ENCODE measurements around the gene CD96.

DNA sequence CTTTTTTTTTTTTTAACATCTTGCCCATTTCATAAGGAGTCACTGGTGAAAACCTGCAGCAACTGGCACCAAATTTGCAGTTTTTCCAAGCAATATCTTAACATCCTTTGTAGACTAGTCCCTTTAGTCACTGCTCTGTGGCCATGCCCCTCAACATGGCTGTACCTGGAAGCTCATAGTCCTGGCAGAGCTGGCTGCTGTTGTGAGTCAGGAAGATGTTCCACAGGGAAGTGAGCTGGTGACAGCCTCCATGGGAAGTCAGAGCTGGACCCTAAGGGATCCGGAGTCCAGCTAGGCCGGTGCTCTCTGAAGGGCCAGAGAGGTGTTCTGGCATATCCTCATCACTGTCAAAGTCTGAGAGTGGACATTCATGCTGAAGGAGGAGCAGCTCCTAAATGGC is 152.5 kb downstream of the CD96 start:
- TF ChIP-seq, protein P1, sequence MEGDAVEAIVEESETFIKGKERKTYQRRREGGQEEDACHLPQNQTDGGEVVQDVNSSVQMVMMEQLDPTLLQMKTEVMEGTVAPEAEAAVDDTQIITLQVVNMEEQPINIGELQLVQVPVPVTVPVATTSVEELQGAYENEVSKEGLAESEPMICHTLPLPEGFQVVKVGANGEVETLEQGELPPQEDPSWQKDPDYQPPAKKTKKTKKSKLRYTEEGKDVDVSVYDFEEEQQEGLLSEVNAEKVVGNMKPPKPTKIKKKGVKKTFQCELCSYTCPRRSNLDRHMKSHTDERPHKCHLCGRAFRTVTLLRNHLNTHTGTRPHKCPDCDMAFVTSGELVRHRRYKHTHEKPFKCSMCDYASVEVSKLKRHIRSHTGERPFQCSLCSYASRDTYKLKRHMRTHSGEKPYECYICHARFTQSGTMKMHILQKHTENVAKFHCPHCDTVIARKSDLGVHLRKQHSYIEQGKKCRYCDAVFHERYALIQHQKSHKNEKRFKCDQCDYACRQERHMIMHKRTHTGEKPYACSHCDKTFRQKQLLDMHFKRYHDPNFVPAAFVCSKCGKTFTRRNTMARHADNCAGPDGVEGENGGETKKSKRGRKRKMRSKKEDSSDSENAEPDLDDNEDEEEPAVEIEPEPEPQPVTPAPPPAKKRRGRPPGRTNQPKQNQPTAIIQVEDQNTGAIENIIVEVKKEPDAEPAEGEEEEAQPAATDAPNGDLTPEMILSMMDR (conservative IDR thresholded peaks at IDR 0.05; ENCODE audit: low read depth in 2 of 2) = no peak
- TF ChIP-seq EZH2 (IDR thresholded peaks at IDR 0.05; ENCODE audit: low read depth, unreplicated experiment) = no peak
- TF ChIP-seq EZH2phosphoT487 (IDR thresholded peaks at IDR 0.05; ENCODE audit: unreplicated experiment) = no peak
- TF ChIP-seq POLR2AphosphoS5 (IDR thresholded peaks at IDR 0.05; ENCODE audit: low read depth) = no peak
- TF ChIP-seq, protein P2, sequence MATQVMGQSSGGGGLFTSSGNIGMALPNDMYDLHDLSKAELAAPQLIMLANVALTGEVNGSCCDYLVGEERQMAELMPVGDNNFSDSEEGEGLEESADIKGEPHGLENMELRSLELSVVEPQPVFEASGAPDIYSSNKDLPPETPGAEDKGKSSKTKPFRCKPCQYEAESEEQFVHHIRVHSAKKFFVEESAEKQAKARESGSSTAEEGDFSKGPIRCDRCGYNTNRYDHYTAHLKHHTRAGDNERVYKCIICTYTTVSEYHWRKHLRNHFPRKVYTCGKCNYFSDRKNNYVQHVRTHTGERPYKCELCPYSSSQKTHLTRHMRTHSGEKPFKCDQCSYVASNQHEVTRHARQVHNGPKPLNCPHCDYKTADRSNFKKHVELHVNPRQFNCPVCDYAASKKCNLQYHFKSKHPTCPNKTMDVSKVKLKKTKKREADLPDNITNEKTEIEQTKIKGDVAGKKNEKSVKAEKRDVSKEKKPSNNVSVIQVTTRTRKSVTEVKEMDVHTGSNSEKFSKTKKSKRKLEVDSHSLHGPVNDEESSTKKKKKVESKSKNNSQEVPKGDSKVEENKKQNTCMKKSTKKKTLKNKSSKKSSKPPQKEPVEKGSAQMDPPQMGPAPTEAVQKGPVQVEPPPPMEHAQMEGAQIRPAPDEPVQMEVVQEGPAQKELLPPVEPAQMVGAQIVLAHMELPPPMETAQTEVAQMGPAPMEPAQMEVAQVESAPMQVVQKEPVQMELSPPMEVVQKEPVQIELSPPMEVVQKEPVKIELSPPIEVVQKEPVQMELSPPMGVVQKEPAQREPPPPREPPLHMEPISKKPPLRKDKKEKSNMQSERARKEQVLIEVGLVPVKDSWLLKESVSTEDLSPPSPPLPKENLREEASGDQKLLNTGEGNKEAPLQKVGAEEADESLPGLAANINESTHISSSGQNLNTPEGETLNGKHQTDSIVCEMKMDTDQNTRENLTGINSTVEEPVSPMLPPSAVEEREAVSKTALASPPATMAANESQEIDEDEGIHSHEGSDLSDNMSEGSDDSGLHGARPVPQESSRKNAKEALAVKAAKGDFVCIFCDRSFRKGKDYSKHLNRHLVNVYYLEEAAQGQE (IDR thresholded peaks at IDR 0.05; ENCODE audit: unreplicated experiment) = no peak
- TF ChIP-seq ZNF331 (CRISPR knock-in tag; IDR thresholded peaks at IDR 0.05; ENCODE audit: low read depth) = no peak
- no peak for TF ChIP-seq JUNB (IDR thresholded peaks at IDR 0.05; ENCODE audit: unreplicated experiment)
- TF ChIP-seq, protein P3, sequence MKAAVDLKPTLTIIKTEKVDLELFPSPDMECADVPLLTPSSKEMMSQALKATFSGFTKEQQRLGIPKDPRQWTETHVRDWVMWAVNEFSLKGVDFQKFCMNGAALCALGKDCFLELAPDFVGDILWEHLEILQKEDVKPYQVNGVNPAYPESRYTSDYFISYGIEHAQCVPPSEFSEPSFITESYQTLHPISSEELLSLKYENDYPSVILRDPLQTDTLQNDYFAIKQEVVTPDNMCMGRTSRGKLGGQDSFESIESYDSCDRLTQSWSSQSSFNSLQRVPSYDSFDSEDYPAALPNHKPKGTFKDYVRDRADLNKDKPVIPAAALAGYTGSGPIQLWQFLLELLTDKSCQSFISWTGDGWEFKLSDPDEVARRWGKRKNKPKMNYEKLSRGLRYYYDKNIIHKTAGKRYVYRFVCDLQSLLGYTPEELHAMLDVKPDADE (IDR thresholded peaks at IDR 0.05) = no peak
- TF ChIP-seq, protein P4, sequence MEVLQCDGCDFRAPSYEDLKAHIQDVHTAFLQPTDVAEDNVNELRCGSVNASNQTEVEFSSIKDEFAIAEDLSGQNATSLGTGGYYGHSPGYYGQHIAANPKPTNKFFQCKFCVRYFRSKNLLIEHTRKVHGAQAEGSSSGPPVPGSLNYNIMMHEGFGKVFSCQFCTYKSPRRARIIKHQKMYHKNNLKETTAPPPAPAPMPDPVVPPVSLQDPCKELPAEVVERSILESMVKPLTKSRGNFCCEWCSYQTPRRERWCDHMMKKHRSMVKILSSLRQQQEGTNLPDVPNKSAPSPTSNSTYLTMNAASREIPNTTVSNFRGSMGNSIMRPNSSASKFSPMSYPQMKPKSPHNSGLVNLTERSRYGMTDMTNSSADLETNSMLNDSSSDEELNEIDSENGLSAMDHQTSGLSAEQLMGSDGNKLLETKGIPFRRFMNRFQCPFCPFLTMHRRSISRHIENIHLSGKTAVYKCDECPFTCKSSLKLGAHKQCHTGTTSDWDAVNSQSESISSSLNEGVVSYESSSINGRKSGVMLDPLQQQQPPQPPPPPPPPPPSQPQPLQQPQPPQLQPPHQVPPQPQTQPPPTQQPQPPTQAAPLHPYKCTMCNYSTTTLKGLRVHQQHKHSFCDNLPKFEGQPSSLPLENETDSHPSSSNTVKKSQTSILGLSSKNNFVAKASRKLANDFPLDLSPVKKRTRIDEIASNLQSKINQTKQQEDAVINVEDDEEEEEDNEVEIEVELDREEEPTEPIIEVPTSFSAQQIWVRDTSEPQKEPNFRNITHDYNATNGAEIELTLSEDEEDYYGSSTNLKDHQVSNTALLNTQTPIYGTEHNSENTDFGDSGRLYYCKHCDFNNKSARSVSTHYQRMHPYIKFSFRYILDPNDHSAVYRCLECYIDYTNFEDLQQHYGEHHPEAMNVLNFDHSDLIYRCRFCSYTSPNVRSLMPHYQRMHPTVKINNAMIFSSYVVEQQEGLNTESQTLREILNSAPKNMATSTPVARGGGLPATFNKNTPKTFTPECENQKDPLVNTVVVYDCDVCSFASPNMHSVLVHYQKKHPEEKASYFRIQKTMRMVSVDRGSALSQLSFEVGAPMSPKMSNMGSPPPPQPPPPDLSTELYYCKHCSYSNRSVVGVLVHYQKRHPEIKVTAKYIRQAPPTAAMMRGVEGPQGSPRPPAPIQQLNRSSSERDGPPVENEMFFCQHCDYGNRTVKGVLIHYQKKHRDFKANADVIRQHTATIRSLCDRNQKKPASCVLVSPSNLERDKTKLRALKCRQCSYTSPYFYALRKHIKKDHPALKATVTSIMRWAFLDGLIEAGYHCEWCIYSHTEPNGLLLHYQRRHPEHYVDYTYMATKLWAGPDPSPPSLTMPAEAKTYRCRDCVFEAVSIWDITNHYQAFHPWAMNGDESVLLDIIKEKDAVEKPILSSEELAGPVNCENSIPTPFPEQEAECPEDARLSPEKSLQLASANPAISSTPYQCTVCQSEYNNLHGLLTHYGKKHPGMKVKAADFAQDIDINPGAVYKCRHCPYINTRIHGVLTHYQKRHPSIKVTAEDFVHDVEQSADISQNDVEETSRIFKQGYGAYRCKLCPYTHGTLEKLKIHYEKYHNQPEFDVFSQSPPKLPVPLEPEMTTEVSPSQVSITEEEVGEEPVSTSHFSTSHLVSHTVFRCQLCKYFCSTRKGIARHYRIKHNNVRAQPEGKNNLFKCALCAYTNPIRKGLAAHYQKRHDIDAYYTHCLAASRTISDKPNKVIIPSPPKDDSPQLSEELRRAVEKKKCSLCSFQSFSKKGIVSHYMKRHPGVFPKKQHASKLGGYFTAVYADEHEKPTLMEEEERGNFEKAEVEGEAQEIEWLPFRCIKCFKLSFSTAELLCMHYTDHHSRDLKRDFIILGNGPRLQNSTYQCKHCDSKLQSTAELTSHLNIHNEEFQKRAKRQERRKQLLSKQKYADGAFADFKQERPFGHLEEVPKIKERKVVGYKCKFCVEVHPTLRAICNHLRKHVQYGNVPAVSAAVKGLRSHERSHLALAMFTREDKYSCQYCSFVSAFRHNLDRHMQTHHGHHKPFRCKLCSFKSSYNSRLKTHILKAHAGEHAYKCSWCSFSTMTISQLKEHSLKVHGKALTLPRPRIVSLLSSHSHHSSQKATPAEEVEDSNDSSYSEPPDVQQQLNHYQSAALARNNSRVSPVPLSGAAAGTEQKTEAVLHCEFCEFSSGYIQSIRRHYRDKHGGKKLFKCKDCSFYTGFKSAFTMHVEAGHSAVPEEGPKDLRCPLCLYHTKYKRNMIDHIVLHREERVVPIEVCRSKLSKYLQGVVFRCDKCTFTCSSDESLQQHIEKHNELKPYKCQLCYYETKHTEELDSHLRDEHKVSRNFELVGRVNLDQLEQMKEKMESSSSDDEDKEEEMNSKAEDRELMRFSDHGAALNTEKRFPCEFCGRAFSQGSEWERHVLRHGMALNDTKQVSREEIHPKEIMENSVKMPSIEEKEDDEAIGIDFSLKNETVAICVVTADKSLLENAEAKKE (CRISPR knock-in tag; IDR thresholded peaks at IDR 0.05) = no peak
- no peak for TF ChIP-seq NANOG (IDR thresholded peaks at IDR 0.05; ENCODE audit: borderline replicate concordance)

All from GM23338 (cell line).